SK-N-SH (cell line): ENCODE measurements around the gene UST. TPM values are rescaled to one million over a fixed set of nuclear protein-coding genes. Genes with fewer than 3 reads are reported as not detected.

Source experiments
- CTCF ChIA-PET: fragments of 300-600, 350-600 bp; formaldehyde crosslinking; extraction: SDS; loops from one replicate; lab custom pipeline; 2021; lab: Yijun Ruan, JAX
- POLR2A ChIA-PET: fragments of 350-600 bp; sonication (Branson Sonifier 250); formaldehyde crosslinking; extraction: SDS; loops from one replicate; lab custom pipeline; 2020; ENCODE audit warnings: antibody characterized with exemption, inconsistent platforms; lab: Yijun Ruan, JAX
- DNase-seq: peaks from one replicate; pipeline ENCODE4 v3.0.0; 2012
- H2AFZ ChIP-seq: fragments of 200-600 bp; sonication (generic); 2 replicates; pipeline ENCODE4 v1.8.1; 2016; ENCODE audit warnings: antibody characterized with exemption, mild to moderate bottlenecking, low read depth
- H3F3A ChIP-seq: fragments of 200-600 bp; sonication (generic); replicated peaks from 2 replicates; pipeline ENCODE3; 2016; ENCODE audit warnings: antibody characterized with exemption, mild to moderate bottlenecking; ENCODE audit not compliant: insufficient read depth
- H3K27ac ChIP-seq, 2 experiments: fragments of 200-500 bp in 1 of 2; fragments of 200-600 bp in 1 of 2; sonication (Bioruptor generic) in 1 of 2; sonication (generic), shearing (Covaris generic) in 1 of 2; 2 replicates each; pipeline versions ENCODE4 v1.5.1 to v1.6.1; 2014 to 2016; ENCODE audit warnings: low read depth in 2 of 2, inconsistent platforms in 1 of 2, low read length in 1 of 2, mild to moderate bottlenecking in 1 of 2, mixed read lengths in 1 of 2
- H3K27me3 ChIP-seq: fragments of 200-600 bp; sonication (generic), shearing (Covaris generic); 2 replicates; pipeline ENCODE4 v1.6.1; 2016; ENCODE audit warnings: mixed run types; ENCODE audit not compliant: insufficient read depth
- H3K36me3 ChIP-seq, 2 experiments: fragments of 200-500 bp in 1 of 2; fragments of 200-600 bp in 1 of 2; sonication (Bioruptor generic) in 1 of 2; sonication (generic) in 1 of 2; replicated peaks in 1 of 2; 2 replicates each; pipeline versions ENCODE3 to v1.5.1; 2014 to 2016; ENCODE audit warnings: low read length in 1 of 2, mild to moderate bottlenecking in 1 of 2; ENCODE audit not compliant: insufficient read depth in 2 of 2, control insufficient read depth in 1 of 2
- H3K4me1 ChIP-seq, 2 experiments: fragments of 200-500 bp in 1 of 2; fragments of 200-600 bp in 1 of 2; sonication (Bioruptor generic) in 1 of 2; sonication (generic), shearing (Covaris generic) in 1 of 2; 2 replicates each; pipeline versions ENCODE4 v1.5.1 to v1.6.1; 2014 to 2016; ENCODE audit warnings: low read depth in 1 of 2, low read length in 1 of 2, mixed run types in 1 of 2; ENCODE audit not compliant: insufficient read depth in 2 of 2, control insufficient read depth in 1 of 2
- H3K4me2 ChIP-seq: fragments of 200-600 bp; sonication (generic), shearing (Covaris generic); 2 replicates; pipeline ENCODE4 v1.6.1; 2017; ENCODE audit warnings: mixed run types
- H3K4me3 ChIP-seq, 2 experiments: fragments of 200-500 bp in 1 of 2; fragments of 200-600 bp in 1 of 2; sonication (Bioruptor generic) in 1 of 2; sonication (generic), shearing (Covaris generic) in 1 of 2; 2 replicates each; pipeline versions ENCODE4 v1.5.1 to v1.8.1; 2014 to 2016; ENCODE audit warnings: low read depth in 2 of 2, inconsistent platforms in 1 of 2, low read length in 1 of 2, mild to moderate bottlenecking in 1 of 2, mixed read lengths in 1 of 2, moderate library complexity in 1 of 2
- H3K79me2 ChIP-seq: fragments of 200-600 bp; sonication (generic); 2 replicates; pipeline ENCODE4 v1.8.1; 2017; ENCODE audit warnings: mild to moderate bottlenecking; ENCODE audit not compliant: insufficient read depth
- H3K9ac ChIP-seq: fragments of 200-600 bp; sonication (generic); 2 replicates; pipeline ENCODE4 v1.6.1; 2017; ENCODE audit warnings: mixed run types
- H3K9me2 ChIP-seq: fragments of 200-600 bp; sonication (generic); 2 replicates; pipeline ENCODE4 v1.6.1; 2017; ENCODE audit warnings: mixed run types
- H3K9me3 ChIP-seq: fragments of 200-600 bp; sonication (generic); 2 replicates; pipeline ENCODE4 v1.6.1; 2017; ENCODE audit warnings: mixed run types, mild to moderate bottlenecking, moderate library complexity
- H4K20me1 ChIP-seq: fragments of 200-600 bp; sonication (generic); 2 replicates; pipeline ENCODE4 v1.6.1; 2017; ENCODE audit warnings: mild to moderate bottlenecking, mixed run types; ENCODE audit not compliant: insufficient read depth
- CTCF ChIP-seq: fragments of 200-600 bp; sonication (generic); IDR thresholded peaks from 2 replicates; pipeline ENCODE4 v1.6.1; 2017; ENCODE audit warnings: antibody characterized with exemption, mild to moderate bottlenecking, moderate library complexity
- FOSL2 ChIP-seq: IDR thresholded peaks from 2 replicates; pipeline ENCODE4 v1.4.0; 2012; ENCODE audit warnings: low read depth, mild to moderate bottlenecking, moderate library complexity, borderline replicate concordance
- MXI1 ChIP-seq: IDR thresholded peaks from 2 replicates; pipeline ENCODE4 v1.6.1; 2012; ENCODE audit warnings: mild to moderate bottlenecking, low read depth, low read length, improper control_type of control experiment
- POLR2AphosphoS5 ChIP-seq: IDR thresholded peaks from 2 replicates; pipeline ENCODE4 v1.6.1; 2012; ENCODE audit warnings: low read depth, low read length
- RAD21 ChIP-seq: IDR thresholded peaks from 2 replicates; pipeline ENCODE4 v1.6.1; 2012; ENCODE audit warnings: mild to moderate bottlenecking, low read length
- RCOR1 ChIP-seq: fragments of 150-350 bp; IDR thresholded peaks from 2 replicates; pipeline ENCODE4 v1.6.1; 2017; ENCODE audit warnings: antibody characterized with exemption, low read length
- RFX5 ChIP-seq: IDR thresholded peaks from 2 replicates; pipeline ENCODE4 v1.6.1; 2012; ENCODE audit warnings: mild to moderate bottlenecking, improper control_type of control experiment, low read length
- RXRA ChIP-seq: IDR thresholded peaks from 2 replicates; pipeline ENCODE4 v1.4.0; 2012; ENCODE audit warnings: low read depth, mild to moderate bottlenecking, borderline replicate concordance
- TCF12 ChIP-seq: IDR thresholded peaks from 2 replicates; pipeline ENCODE4 v1.4.0; 2012
- TEAD4 ChIP-seq: IDR thresholded peaks from 2 replicates; pipeline ENCODE4 v1.4.0; 2012; ENCODE audit warnings: mild to moderate bottlenecking, borderline replicate concordance; ENCODE audit not compliant: insufficient read depth
- YY1 ChIP-seq: IDR thresholded peaks from 2 replicates; pipeline ENCODE4 v1.4.0; 2012; ENCODE audit warnings: low read depth, mild to moderate bottlenecking
- WGBS: methylation state at CpG from one replicate; pipeline ENCODE4 v1.1.6; 2017; ENCODE audit warnings: low lambda C conversion rate; 5-methylcytosine and 5-hydroxymethylcytosine counted together
- polyA plus RNA-seq, 3 experiments: library from polyadenylated mRNA; depleted of rRNA; stranded (reverse); fragments of >200 nt; gene quantifications; 2 replicates each; pipeline ENCODE4 v1.2.3, GENCODE V29; 2012

UST gene
- polyA plus RNA-seq, 1 of the 3 experiments (the other 2 are of a cell fraction): 1.7 TPM

DNA sequence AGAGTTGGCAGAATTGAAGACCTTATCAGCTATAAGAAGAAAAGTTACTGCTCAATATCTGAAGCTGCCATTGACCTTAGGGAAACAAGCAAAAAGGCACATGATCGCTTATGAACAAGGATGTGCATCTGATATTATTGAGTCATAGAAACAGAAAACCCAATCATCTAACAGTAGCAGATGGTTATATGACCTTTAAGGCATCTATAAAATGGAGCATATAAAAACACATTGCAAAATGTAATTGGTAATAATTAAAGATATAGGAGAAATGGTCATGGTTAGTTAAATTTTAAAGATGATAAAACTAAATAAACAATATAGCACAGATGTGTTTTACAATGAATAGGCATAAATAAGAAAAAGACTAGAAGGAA, 310.6 kb downstream of the UST start:
- ChIA-PET CTCF (no interaction called here), POLR2A (no interaction called here)
- H3K4me3 ChIP-seq: no peak overlapping the region
- H3K4me2 ChIP-seq: no peak overlapping the region
- H3K9me2 ChIP-seq: no peaks in the 10 kb centered on the region
- no peaks in the 10 kb centered on the region for H3K36me3 ChIP-seq
- H3K79me2 ChIP-seq: no peaks in the 10 kb centered on the region
- no peaks in the 10 kb centered on the region for H3K9me3 ChIP-seq
- no peaks in the 10 kb centered on the region for H3F3A ChIP-seq
- H4K20me1 ChIP-seq: no peaks in the 10 kb centered on the region
- no peak overlapping the region for H3K27ac ChIP-seq
- no peak overlapping the region for H3K9ac ChIP-seq
- H3K27me3 ChIP-seq: no peaks in the 10 kb centered on the region
- no peak for TF ChIP-seq TCF12
- no peak for TF ChIP-seq YY1
- TF ChIP-seq POLR2AphosphoS5: no peak
- TF ChIP-seq FOSL2: no peak
- no peak for TF ChIP-seq RXRA
- TF ChIP-seq TEAD4: no peak
- TF ChIP-seq CTCF: no peak
- TF ChIP-seq RCOR1: no peak
- TF ChIP-seq RFX5: no peak
- DNase-seq: no peak
- peaks cover 8 to 21% of the 10 kb centered on the region in 2 experiments; a peak in 2 of 4 replicates for H3K4me1 ChIP-seq
- WGBS: 100% methylated on average over 1 of the region's 1 CpG
- no peak overlapping the region for H2AFZ ChIP-seq

GRCh38 chr6:149059557-149059956, 312.7 kb downstream of the UST start:
- H3K4me1 ChIP-seq: peaks cover 8 to 21% of the 10 kb centered on the region in 2 experiments; a peak in 2 of 4 replicates
- WGBS: 87% methylated on average over 7 of the region's 7 CpGs
- peak overlapping the region in 1 of 2 experiments; percentile 57; a peak in 1 of 4 replicates for H3K27ac ChIP-seq
- no peaks in the 10 kb centered on the region for H3F3A ChIP-seq
- no peak for DNase-seq
- no peaks in the 10 kb centered on the region for H3K36me3 ChIP-seq
- 0 out of 2 replicates have a peak overlapping the region, but pooled peaks have one; percentile 41 for H3K4me2 ChIP-seq
- TF ChIP-seq RXRA (no peak), TEAD4 (no peak), RAD21 (no peak), MXI1 (no peak), RCOR1 (no peak)
- ChIA-PET POLR2A (no interaction called here), CTCF (interaction anchor here (0.6 to 2.1 kb wide), 2 partner anchors 323 to 373 kb away, joined by 4 to 9 read pairs; no protein-coding TSS in a partner anchor)
- H3K4me3 ChIP-seq: no peak overlapping the region
- H3K9me3 ChIP-seq: no peaks in the 10 kb centered on the region
- H3K79me2 ChIP-seq: no peaks in the 10 kb centered on the region
- H4K20me1 ChIP-seq: no peaks in the 10 kb centered on the region
- no peaks in the 10 kb centered on the region for H3K9me2 ChIP-seq
- H3K9ac ChIP-seq: no peak overlapping the region
- peak overlapping the region; percentile 68; the same call in 1 of the 2 replicates for H2AFZ ChIP-seq
- H3K27me3 ChIP-seq: no peaks in the 10 kb centered on the region
